HUES48 (cell line): ENCODE results near the gene NCOA3.

ENCODE experiments used
- H3K27ac ChIP-seq: one replicate; pipeline ENCODE4 v1.7.0; 2013; ENCODE audit warnings: low read depth, low read length, inconsistent platforms
- H3K27me3 ChIP-seq: 2 replicates; pipeline ENCODE4 v1.6.1; 2013; ENCODE audit warnings: mild to moderate bottlenecking, low read length; ENCODE audit not compliant: control insufficient read depth, insufficient read depth
- H3K36me3 ChIP-seq: 2 replicates; pipeline ENCODE4 v1.6.1; 2013; ENCODE audit warnings: low read length; ENCODE audit not compliant: control insufficient read depth, insufficient read depth
- H3K4me1 ChIP-seq: 2 replicates; pipeline ENCODE4 v1.6.1; 2013; ENCODE audit warnings: mild to moderate bottlenecking, low read length; ENCODE audit not compliant: control insufficient read depth, insufficient read depth
- H3K4me3 ChIP-seq: 2 replicates; pipeline ENCODE4 v1.5.1; 2013; ENCODE audit warnings: mild to moderate bottlenecking, low read depth, low read length
- H3K9ac ChIP-seq: 2 replicates; pipeline ENCODE4 v1.6.1; 2013; ENCODE audit warnings: mild to moderate bottlenecking, low read depth, low read length, moderate library complexity
- H3K9me3 ChIP-seq: 2 replicates; pipeline ENCODE4 v1.6.1; 2013; ENCODE audit warnings: low read length; ENCODE audit not compliant: control insufficient read depth, insufficient read depth

NCOA3 gene

DNA sequence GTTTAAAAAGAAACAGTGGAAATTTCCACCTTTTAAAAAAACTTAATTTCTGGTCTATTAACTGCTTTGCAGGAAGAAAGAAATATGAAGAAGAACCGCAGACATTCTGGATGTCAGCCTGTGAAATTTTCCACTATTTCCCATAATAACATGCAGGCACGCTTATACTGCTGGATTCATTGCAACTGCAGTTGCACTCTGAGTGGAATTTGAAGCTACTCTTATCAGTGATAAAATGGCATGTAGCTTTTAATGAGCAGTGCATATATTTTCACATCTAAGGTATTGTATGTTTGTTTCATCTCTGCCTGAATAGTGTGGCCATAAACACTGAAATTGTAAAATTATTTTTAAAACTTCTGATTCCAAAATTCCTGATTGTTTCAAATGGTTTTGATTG lies 28.2 kb downstream of the NCOA3 start:
- H3K4me3 ChIP-seq = no peak overlapping the region
- H3K9me3 ChIP-seq = 0 out of 2 replicates have a peak, but pooled peaks cover 6% of the 10 kb centered on the region
- peaks cover 4% of the 10 kb centered on the region; the same call in 1 of the 2 replicates for H3K36me3 ChIP-seq
- H3K27me3 ChIP-seq = no peaks in the 10 kb centered on the region
- H3K27ac ChIP-seq = no peak overlapping the region
- H3K9ac ChIP-seq = no peak overlapping the region
- H3K4me1 ChIP-seq = no peaks in the 10 kb centered on the region

DNA sequence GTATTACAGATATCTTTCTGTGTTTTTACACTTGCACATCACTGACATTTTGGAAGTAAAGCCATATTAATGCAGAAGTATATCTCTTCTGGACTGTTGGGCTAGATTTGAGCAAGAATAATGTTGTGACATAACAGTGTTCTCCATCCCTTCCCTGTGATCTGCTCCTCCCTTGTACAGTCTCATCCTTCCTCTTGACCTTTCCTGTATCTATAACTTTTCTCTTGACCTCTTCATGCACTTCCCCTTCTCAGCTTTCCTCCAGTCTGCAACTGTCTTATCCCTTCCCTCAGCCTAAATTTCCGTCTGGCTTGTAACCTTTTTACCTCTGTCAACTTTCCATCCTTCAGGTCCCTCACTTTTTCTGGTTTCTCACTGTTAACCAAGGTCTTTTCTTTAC lies 29.8 kb downstream of the NCOA3 start:
- H3K9ac ChIP-seq = no peak overlapping the region
- H3K36me3 ChIP-seq = peaks cover 4% of the 10 kb centered on the region; the same call in 1 of the 2 replicates
- no peak overlapping the region for H3K4me3 ChIP-seq
- H3K4me1 ChIP-seq = no peaks in the 10 kb centered on the region
- no peaks in the 10 kb centered on the region for H3K27me3 ChIP-seq
- no peak overlapping the region for H3K27ac ChIP-seq
- H3K9me3 ChIP-seq = 0 out of 2 replicates have a peak, but pooled peaks cover 6% of the 10 kb centered on the region

DNA sequence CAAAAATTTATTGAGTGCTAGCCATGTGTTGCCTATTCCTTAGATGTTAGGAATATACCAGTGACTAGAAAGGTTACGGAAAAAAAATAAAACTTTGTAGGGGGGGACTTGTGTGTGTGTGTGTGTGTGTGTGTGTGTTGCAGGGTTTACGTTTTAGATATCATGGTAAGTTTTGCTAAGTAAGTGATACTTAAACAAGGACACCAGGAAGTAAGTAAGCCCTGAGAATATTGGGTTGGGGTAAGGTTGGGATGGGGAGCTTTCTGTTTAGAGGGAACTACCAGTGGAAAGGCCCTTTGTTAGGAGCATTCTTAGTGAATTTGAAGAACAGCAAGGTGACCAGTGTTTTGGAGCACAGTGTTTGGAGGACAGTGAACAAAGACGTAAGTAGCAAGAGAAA lies 30.3 kb downstream of the NCOA3 start:
- no peaks in the 10 kb centered on the region for H3K4me1 ChIP-seq
- H3K9ac ChIP-seq = no peak overlapping the region
- no peaks in the 10 kb centered on the region for H3K27me3 ChIP-seq
- 0 out of 2 replicates have a peak, but pooled peaks cover 2% of the 10 kb centered on the region for H3K9me3 ChIP-seq
- H3K27ac ChIP-seq = no peak overlapping the region
- H3K4me3 ChIP-seq = no peak overlapping the region
- H3K36me3 ChIP-seq = peaks cover 4% of the 10 kb centered on the region; the same call in 1 of the 2 replicates

DNA sequence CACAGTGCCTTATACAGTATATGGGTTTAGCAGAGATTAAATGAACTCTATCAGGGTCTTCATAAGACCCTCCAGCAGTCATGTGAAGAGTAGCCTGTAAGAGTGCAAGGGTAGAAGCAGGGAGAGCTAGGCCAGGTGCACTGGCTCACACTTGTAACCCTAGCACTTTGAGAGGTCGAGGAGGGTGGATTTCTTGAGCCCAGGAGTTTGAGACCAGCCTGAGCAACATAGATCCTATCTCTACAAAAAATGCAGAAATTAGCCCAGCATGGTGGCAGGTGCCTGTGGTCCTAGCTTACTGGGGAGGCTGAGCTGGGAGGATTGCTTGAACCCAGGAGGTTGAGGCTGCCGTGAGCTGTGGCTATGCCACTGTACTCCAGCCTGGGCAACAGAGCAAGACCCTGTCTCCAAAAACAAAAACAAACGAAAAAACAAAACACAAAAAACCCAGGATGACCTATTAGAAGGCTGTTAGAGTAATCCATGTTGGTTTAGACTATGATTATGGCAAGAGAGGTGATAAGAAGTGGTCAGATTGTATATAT lies 31.9 kb downstream of the NCOA3 start:
- Histone ChIP-seq H3K4me1 (no peaks in the 10 kb centered on the region), H3K27me3 (no peaks in the 10 kb centered on the region), H3K9me3 (no peaks in the 10 kb centered on the region), H3K36me3 (peaks cover 4% of the 10 kb centered on the region; the same call in 1 of the 2 replicates), H3K27ac (no peak overlapping the region), H3K4me3 (no peak overlapping the region), H3K9ac (no peak overlapping the region)

DNA sequence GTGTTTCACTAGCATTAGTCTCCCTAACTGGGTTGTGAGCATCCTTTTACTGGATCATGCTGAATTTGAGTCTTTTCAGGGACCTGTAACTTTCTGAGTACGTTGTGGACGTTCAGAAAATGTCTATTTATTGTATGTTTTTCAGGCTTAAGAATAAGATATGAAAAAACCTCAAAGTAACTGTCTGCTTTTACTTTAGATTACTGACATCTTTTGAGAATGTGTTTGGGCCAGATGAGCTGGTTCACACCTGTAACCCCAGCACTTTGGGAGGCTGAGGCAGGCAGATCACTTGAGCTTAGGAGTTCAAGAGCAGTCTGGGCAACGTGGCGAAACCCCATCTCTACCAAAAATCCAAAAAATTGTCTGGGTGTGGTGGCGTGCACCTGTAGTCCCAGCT lies 32.7 kb downstream of the NCOA3 start:
- H3K4me1 ChIP-seq = no peaks in the 10 kb centered on the region
- H3K27ac ChIP-seq = no peak overlapping the region
- H3K27me3 ChIP-seq = no peaks in the 10 kb centered on the region
- no peak overlapping the region for H3K9ac ChIP-seq
- no peak overlapping the region for H3K4me3 ChIP-seq
- H3K9me3 ChIP-seq = no peaks in the 10 kb centered on the region
- peaks cover 4% of the 10 kb centered on the region; the same call in 1 of the 2 replicates for H3K36me3 ChIP-seq

DNA sequence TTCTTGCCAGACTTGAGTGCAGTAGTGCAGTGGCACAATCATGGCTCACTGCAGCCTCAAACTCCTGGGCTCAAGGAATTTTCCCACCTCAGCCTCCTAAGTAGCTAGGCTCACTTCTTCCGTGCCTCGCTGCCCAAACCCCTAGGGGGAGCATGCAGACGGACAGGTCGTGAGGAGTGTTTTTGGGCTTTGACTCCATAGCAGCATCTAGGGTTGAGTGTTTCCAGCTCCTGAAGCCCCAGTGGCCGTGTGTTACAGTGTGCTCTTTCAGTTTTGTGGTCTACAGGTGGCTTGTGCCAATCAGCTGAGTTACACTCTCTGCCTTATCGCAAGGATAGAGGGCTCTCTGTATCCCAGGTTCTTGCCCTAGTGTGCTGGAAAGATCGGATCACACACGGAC lies 33.4 kb downstream of the NCOA3 start:
- no peak overlapping the region for H3K4me3 ChIP-seq
- H3K27me3 ChIP-seq = no peaks in the 10 kb centered on the region
- no peak overlapping the region for H3K27ac ChIP-seq
- no peaks in the 10 kb centered on the region for H3K36me3 ChIP-seq
- H3K9ac ChIP-seq = no peak overlapping the region
- H3K4me1 ChIP-seq = no peaks in the 10 kb centered on the region
- no peaks in the 10 kb centered on the region for H3K9me3 ChIP-seq

DNA sequence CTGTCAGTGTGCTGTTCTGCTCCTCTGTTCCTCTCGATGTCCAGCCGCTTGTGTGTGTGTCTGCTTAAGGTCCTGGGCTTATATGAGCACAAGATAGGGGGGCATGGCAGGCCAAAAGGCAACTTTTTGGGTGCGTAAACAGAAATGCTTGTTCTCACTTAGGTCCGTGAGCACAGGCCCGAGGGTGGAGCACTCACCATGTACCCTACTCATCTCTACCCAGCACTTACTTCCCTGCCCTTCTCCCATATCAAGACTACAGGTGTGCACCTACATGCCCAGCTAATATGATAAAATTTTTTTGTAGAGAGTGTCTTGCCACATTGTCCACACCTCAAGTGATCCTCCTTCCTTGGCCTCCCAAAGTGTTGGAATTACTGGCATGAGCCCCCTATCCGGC lies 34.3 kb downstream of the NCOA3 start:
- peaks cover 6% of the 10 kb centered on the region; the same call in 1 of the 2 replicates for H3K4me1 ChIP-seq
- H3K27ac ChIP-seq = no peak overlapping the region
- no peak overlapping the region for H3K9ac ChIP-seq
- H3K36me3 ChIP-seq = no peaks in the 10 kb centered on the region
- no peaks in the 10 kb centered on the region for H3K27me3 ChIP-seq
- no peak overlapping the region for H3K4me3 ChIP-seq
- H3K9me3 ChIP-seq = no peaks in the 10 kb centered on the region

DNA sequence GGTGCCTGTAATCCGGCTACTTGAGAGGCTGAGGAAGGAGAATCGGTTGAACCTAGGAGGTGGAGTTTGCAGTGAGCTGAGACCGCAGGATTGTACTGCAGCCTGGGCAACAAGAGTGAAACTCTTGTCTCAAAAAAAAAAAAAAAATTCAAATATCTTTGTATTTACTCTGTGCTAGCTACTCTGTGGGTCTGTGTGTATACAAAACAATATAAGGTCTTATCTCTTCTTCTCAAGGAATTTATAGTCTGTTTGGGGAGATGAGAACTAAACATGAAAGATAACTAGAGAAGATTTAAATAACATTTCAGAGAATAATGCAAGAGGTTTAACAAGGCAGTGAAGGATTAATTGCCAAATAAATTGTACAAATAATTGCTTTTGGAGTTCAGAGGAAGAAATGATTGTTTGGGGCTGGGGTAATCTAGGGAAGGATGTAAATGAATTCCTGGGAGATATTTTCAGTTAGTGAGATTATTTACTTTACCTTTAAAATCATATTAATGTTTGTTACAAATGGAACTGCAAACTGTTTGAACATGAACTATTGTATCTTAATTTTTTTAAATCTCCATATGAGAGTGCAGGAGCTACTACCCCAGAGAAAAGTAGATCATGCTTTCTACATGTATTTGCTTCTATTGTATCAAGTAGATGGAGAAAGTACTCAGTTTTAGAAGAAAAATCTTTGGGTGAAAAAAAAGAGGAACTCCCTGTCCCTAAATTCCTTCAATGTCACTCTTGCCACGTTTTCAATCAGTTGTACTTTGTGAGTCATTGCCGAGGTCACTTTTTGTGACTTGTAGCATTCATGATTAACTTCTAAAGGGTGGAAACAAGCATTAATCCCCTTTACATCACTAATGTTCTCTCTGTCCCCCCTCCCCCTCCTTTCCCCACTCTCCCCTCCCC lies 39.0 kb downstream of the NCOA3 start:
- Histone ChIP-seq H3K9me3 (no peaks in the 10 kb centered on the region), H3K27ac (peak overlapping the region; percentile 27), H3K4me3 (no peak overlapping the region), H3K27me3 (no peaks in the 10 kb centered on the region), H3K36me3 (no peaks in the 10 kb centered on the region), H3K4me1 (peaks cover 15% of the 10 kb centered on the region), H3K9ac (no peak overlapping the region)

DNA sequence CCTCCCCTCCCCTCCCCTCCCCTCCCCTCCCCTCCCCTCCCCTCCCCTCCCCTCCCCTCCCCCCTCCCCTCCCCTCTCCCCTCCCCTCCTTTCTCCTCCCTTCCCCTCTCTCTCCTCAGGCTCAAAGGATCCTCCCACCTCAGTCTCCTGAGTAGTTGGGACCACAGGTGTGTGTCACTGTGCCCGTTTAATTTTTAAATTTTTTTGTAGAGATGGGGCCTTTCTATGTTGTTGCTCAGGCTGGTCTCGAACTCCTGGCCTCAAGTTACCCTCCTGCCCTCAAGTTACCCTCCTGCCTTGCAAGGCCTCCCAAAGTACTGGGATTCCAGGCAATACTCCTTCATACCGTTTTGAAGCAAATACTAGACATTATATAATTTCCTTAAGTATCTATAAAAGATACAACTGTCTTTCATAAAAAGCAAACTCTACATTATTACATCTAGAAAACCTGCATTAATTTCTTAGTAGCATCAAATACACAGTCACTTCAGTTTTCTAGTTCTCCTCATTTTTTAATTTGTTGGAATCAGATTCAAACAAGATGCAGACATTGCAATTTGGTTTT lies 39.8 kb downstream of the NCOA3 start:
- no peaks in the 10 kb centered on the region for H3K27me3 ChIP-seq
- no peaks in the 10 kb centered on the region for H3K36me3 ChIP-seq
- no peak overlapping the region for H3K4me3 ChIP-seq
- no peak overlapping the region for H3K27ac ChIP-seq
- H3K9ac ChIP-seq = no peak overlapping the region
- H3K4me1 ChIP-seq = peaks cover 20% of the 10 kb centered on the region
- no peaks in the 10 kb centered on the region for H3K9me3 ChIP-seq

DNA sequence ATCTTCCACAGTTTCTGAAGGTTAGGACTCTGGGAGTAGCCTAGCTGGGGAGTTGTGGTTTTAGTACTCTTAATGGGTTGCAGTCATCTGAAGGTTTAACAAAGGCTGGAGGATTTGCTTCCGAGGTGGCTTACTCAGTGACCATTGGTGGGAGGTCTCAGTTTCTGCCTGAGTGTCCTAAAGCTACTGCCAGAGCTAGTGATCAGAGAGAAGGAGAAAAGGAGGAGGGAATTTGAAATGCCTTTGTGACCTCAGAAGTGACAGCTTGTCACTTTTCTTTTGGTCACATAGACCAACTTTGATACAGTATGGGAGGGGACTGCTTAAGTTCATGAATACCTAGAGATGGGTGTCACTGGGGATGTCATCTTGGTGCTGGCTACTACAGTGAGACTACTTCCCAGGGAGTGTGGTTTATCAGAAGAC lies 41.3 kb downstream of the NCOA3 start:
- Histone ChIP-seq H3K4me1 (peaks cover 20% of the 10 kb centered on the region), H3K36me3 (no peaks in the 10 kb centered on the region)

DNA sequence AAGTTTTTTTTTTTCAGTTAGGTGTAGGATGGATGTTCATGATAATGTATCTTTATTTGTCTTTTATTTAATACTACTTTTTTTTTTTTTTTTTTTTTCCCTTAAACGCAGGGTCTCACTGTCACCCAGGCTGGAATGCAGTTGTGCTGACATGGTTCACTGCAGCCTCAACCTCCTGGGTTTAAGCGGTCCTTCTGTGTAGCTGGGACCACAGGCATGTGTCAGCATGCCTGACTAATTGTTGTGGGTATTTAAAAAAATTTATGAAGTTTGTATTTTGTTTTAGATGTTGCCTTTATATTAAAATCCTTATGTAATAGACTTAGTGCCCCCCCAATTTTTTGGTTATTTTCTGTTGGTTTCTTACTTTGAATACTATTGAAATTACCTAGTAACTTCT lies 42.6 kb downstream of the NCOA3 start:
- H3K36me3 ChIP-seq = no peaks in the 10 kb centered on the region
- no peak overlapping the region for H3K4me3 ChIP-seq
- no peak overlapping the region for H3K9ac ChIP-seq
- H3K9me3 ChIP-seq = no peaks in the 10 kb centered on the region
- no peaks in the 10 kb centered on the region for H3K27me3 ChIP-seq
- H3K27ac ChIP-seq = no peak overlapping the region
- peaks cover 20% of the 10 kb centered on the region for H3K4me1 ChIP-seq

More for the DNA sequence above, 41.3 kb downstream of the NCOA3 start:
- Histone ChIP-seq H3K27ac (no peak overlapping the region), H3K4me3 (no peak overlapping the region), H3K27me3 (no peaks in the 10 kb centered on the region), H3K9ac (no peak overlapping the region), H3K9me3 (no peaks in the 10 kb centered on the region)
